KMS-11 (cell line): ENCODE results near the gene DMD.

Experiments
- H2AFZ ChIP-seq: fragments of 200-600 bp; sonication (generic); 2 replicates; pipeline ENCODE4 v1.6.1; 2016; ENCODE audit warnings: antibody characterized with exemption, mixed run types, low read depth
- H3K27ac ChIP-seq: fragments of 200-600 bp; sonication (generic); 2 replicates; pipeline ENCODE4 v1.6.1; 2016; ENCODE audit warnings: mild to moderate bottlenecking, mixed run types
- H3K27me3 ChIP-seq: fragments of 200-600 bp; sonication (generic); 2 replicates; pipeline ENCODE4 v1.6.1; 2017; ENCODE audit warnings: mild to moderate bottlenecking, low read depth, mixed run types, moderate library complexity; ENCODE audit not compliant: insufficient read depth
- H3K36me3 ChIP-seq: fragments of 200-600 bp; sonication (generic); 2 replicates; pipeline ENCODE4 v1.6.1; 2017; ENCODE audit warnings: mild to moderate bottlenecking, mixed run types; ENCODE audit not compliant: insufficient read depth
- H3K4me1 ChIP-seq: fragments of 200-600 bp; sonication (generic); 2 replicates; pipeline ENCODE4 v1.6.1; 2016; ENCODE audit warnings: mild to moderate bottlenecking, low read depth, mixed run types; ENCODE audit not compliant: poor library complexity, severe bottlenecking
- H3K4me2 ChIP-seq: fragments of 200-600 bp; sonication (generic); 2 replicates; pipeline ENCODE4 v1.7.0; 2016; ENCODE audit warnings: mild to moderate bottlenecking, mixed run types
- H3K4me3 ChIP-seq: fragments of 200-600 bp; sonication (generic); IDR thresholded peaks from 2 replicates; pipeline ENCODE4 v1.6.1; 2017; ENCODE audit warnings: low read depth, low read length, mixed read lengths; ENCODE audit not compliant: insufficient read depth
- H3K79me2 ChIP-seq: fragments of 200-600 bp; sonication (generic); 2 replicates; pipeline ENCODE4 v1.6.1; 2016; ENCODE audit warnings: low read depth, mixed run types; ENCODE audit not compliant: insufficient read depth
- H3K9ac ChIP-seq: fragments of 200-600 bp; sonication (generic); 2 replicates; pipeline ENCODE4 v1.6.1; 2016; ENCODE audit warnings: mild to moderate bottlenecking, mixed run types
- H4K20me1 ChIP-seq: fragments of 200-600 bp; sonication (generic); 2 replicates; pipeline ENCODE4 v1.6.1; 2016; ENCODE audit warnings: mild to moderate bottlenecking, mixed run types; ENCODE audit not compliant: insufficient read depth
- TF ChIP-seq, protein P1 (sequence below): fragments of 200-600 bp; sonication (generic); conservative IDR thresholded peaks from 2 replicates; pipeline ENCODE4 v1.6.1; 2017; ENCODE audit warnings: low read depth, mild to moderate bottlenecking, antibody characterized with exemption, low read length, moderate library complexity, mixed read lengths

DMD gene

DNA sequence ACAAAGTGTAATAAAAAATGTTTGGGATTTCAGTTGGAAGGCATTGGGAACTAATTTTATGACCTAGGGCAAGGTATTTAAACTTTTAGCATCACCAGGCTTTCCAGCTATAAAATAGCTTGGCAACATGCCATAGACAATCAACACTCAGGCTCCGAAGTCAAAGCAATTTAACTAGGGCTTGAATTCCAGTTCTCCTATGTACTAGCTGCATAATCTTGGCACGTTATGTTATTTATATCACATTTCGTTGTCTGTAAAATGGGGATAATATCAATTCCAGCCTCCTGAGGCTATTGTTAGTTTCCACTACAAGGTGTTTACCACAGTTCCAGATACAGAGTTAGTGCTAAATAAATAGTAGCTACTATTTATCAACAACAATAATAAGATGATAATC, 78.8 kb downstream of the DMD start:
- TF ChIP-seq, protein P1, sequence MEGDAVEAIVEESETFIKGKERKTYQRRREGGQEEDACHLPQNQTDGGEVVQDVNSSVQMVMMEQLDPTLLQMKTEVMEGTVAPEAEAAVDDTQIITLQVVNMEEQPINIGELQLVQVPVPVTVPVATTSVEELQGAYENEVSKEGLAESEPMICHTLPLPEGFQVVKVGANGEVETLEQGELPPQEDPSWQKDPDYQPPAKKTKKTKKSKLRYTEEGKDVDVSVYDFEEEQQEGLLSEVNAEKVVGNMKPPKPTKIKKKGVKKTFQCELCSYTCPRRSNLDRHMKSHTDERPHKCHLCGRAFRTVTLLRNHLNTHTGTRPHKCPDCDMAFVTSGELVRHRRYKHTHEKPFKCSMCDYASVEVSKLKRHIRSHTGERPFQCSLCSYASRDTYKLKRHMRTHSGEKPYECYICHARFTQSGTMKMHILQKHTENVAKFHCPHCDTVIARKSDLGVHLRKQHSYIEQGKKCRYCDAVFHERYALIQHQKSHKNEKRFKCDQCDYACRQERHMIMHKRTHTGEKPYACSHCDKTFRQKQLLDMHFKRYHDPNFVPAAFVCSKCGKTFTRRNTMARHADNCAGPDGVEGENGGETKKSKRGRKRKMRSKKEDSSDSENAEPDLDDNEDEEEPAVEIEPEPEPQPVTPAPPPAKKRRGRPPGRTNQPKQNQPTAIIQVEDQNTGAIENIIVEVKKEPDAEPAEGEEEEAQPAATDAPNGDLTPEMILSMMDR: no peak
- no peaks in the 10 kb centered on the region for H3K27me3 ChIP-seq

DNA sequence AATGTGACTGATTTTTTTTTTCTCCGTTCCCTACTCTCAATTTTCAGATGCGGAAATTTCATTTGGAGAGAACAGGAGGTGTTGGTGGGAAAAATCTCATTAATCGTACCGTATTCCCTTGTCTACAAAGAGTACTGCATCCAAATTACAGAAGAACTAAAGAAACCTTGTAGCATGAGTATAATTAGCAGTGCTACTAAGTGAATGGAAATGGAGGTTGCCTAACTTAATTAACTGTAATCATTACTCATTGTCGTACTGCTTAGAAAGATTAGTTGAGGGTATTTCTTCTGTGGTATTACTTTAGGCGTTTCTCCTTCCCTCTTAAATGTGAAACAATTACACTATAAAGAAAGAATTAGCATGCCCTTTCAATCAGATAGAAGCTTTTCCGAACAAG, 81.7 kb downstream of the DMD start:
- no peak overlapping the region for H3K9ac ChIP-seq
- no peak overlapping the region for H3K4me3 ChIP-seq
- TF ChIP-seq, protein P1: no peak
- H3K79me2 ChIP-seq: no peaks in the 10 kb centered on the region
- no peak overlapping the region for H3K27ac ChIP-seq
- no peaks in the 10 kb centered on the region for H4K20me1 ChIP-seq
- no peaks in the 10 kb centered on the region for H3K4me1 ChIP-seq
- H3K27me3 ChIP-seq: no peaks in the 10 kb centered on the region
- H3K4me2 ChIP-seq: no peak overlapping the region
- H2AFZ ChIP-seq: no peak overlapping the region
- H3K36me3 ChIP-seq: no peaks in the 10 kb centered on the region

More for the DNA sequence above, 78.8 kb downstream of the DMD start:
- Histone ChIP-seq H3K4me1 (no peaks in the 10 kb centered on the region), H4K20me1 (no peaks in the 10 kb centered on the region), H3K36me3 (no peaks in the 10 kb centered on the region), H3K4me3 (no peak overlapping the region), H3K9ac (no peak overlapping the region), H3K79me2 (no peaks in the 10 kb centered on the region), H3K4me2 (no peak overlapping the region), H2AFZ (no peak overlapping the region), H3K27ac (no peak overlapping the region)

DNA sequence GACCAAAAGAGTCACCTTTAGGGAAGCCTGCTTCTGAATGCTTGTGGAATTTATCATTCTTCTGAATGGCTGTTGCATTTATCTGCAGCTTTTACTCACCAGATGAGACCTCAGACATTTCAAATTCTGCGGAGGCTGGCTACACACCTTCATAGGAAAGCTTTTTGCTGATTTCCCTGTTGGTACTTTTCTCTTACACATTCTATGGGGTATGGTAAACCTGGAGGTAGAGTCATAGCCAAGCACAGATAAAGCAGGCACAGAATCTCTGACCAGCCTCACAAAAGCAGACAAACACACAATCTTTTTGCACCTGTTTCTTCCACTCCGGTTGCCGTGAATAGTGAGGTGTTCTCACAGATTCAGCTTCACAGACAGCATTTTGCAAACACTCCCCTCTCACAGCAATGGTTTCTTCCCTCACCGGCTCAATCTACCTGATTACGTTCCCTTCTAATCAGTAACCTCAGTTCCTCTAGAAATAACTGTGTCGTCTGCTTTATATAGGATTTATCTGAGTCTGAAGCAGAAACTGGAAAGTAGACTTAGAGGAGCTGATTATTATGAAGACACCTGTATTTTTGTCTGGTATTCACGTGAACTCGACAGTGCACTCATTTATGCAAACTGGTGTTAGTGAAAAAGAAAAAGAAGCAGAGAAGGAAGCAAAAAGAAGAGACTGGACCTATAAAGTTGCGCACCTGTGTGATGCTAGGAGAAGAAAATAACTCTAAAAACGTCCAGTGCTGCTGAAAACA, 83.1 kb downstream of the DMD start:
- Histone ChIP-seq H2AFZ (no peak overlapping the region), H3K4me1 (no peaks in the 10 kb centered on the region), H3K27ac (no peak overlapping the region), H3K9ac (no peak overlapping the region), H3K4me3 (no peak overlapping the region), H3K27me3 (no peaks in the 10 kb centered on the region), H3K36me3 (no peaks in the 10 kb centered on the region), H3K79me2 (no peaks in the 10 kb centered on the region), H3K4me2 (no peak overlapping the region), H4K20me1 (no peaks in the 10 kb centered on the region)
- TF ChIP-seq, protein P1: no peak

DNA sequence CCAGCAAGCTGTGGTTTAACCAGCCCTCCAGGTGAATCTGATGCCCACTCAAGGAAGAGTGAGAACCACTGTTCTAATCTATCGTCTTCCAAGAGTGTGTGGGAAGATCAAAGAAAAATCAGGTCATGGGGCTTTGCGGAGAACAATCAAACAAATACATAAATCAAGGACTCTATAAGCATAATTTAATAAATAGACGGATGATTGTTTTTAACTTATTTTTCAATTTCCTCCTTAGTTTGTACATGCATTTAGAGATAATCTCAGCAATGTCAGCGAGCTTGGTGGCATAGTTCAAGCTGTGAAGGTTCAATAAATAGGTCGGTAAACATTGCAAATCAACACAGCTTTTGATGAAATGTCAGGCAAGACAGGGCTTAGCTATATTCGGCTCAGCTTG, 84.9 kb downstream of the DMD start:
- Histone ChIP-seq H2AFZ (no peak overlapping the region), H3K4me1 (no peaks in the 10 kb centered on the region), H3K27ac (no peak overlapping the region), H3K4me2 (no peak overlapping the region), H4K20me1 (no peaks in the 10 kb centered on the region), H3K4me3 (no peak overlapping the region), H3K9ac (no peak overlapping the region), H3K27me3 (no peaks in the 10 kb centered on the region), H3K79me2 (no peaks in the 10 kb centered on the region), H3K36me3 (no peaks in the 10 kb centered on the region)
- TF ChIP-seq, protein P1: no peak
